Measurements from ENCODE around the gene HSPH1. TPM values are rescaled to one million over a fixed set of nuclear protein-coding genes. Genes with fewer than 3 reads are reported as not detected.
A peak's percentile ranks its signal among the peaks of the same experiment; 100 is the strongest.

The HSPH1 gene
- total and polyA plus RNA-seq, 2 of the 8 experiments (the other 6 are each of a cell fraction or from before 2014, with no cell fraction given): 14.2 to 145 TPM

DNA sequence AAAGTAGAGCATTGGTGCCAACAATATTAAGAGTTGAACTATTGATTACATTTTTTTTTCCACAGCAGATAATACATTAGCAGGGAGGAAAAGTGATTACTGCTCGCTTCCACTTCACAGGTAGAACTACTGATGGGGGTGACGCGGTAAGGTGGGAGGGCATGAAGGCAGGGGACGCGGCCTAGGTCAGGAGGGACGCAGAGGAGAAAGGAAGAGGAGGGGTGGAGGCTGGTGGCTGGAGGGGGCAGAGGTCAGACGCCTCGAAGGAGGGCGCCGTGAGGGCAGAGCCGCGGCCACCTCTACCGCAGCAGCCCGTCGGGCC is 37.8 kb upstream of the HSPH1 start:
- H3K56ac ChIP-seq (replicated peaks; ENCODE audit: insufficient read length, low read depth, low read length): no peak overlapping the region
- H3K36me3 ChIP-seq (ENCODE audit: control insufficient read depth in 2 of 4, insufficient read depth in 4 of 4, low read length in 3 of 4): no peaks in the 10 kb centered on the region
- no peak overlapping the region for H3K27ac ChIP-seq (ENCODE audit: low read depth, low read length)
- H3K9ac ChIP-seq (replicated peaks in 1 of 4; ENCODE audit: extremely low read depth in 1 of 4, low read depth in 3 of 4, low read length in 3 of 4): peak overlapping the region in 1 of 4 experiments; percentile 84; a peak in 3 of 7 replicates
- FAIRE-seq: no peak
- H3K9me3 ChIP-seq (ENCODE audit: insufficient read depth in 2 of 2, low read depth in 1 of 2, low read length in 1 of 2): no peaks in the 10 kb centered on the region
- no peak overlapping the region for H4K91ac ChIP-seq (replicated peaks; ENCODE audit: insufficient read length, low read length)
- H2BK15ac ChIP-seq (ENCODE audit: low read length): 0 out of 2 replicates have a peak overlapping the region, but pooled peaks have one; percentile 29
- H3K79me2 ChIP-seq (ENCODE audit: control insufficient read depth in 1 of 2, insufficient read depth in 2 of 2, low read length in 2 of 2): no peaks in the 10 kb centered on the region
- no peak overlapping the region for H2BK5ac ChIP-seq (ENCODE audit: low read depth, low read length)
- H3K4me2 ChIP-seq (ENCODE audit: insufficient read depth in 1 of 2, low read depth in 2 of 2, low read length in 2 of 2): peak overlapping the region; percentile 32 to 70; a peak in 3 of 4 replicates
- 17% methylated on average over 6 of the region's 15 CpGs; no CpG with 5 or more reads in 1 of the 2 experiments for WGBS, 2 experiments (ENCODE audit: extremely low coverage in 1 of 2, insufficient coverage in 1 of 2, insufficient read length in 1 of 2, insufficient replicate concordance in 2 of 2, low coverage in 1 of 2, low lambda C conversion rate in 2 of 2, missing lambda C conversion rate in 1 of 2)
- H3K14ac ChIP-seq (ENCODE audit: insufficient read length): no peak overlapping the region
- POLR2A ChIA-PET (ENCODE audit: partially characterized antibody): no interaction called here
- H2BK20ac ChIP-seq (ENCODE audit: low read length): no peak overlapping the region
- no peak overlapping the region for H3K18ac ChIP-seq (ENCODE audit: extremely low read depth, low read length)
- CTCF ChIA-PET (ENCODE audit: partially characterized antibody): interaction anchor here (0.6 to 1.5 kb wide), 10 partner anchors 9 to 870 kb away, joined by 3 to 6 read pairs (median 4); no protein-coding TSS in a partner anchor
- no peak overlapping the region for H2AK5ac ChIP-seq (ENCODE audit: low read depth, low read length)
- H3K27me3 ChIP-seq (replicated peaks in 1 of 4; ENCODE audit: control insufficient read depth in 3 of 4, extremely low read depth in 1 of 4, insufficient read depth in 3 of 4, low read length in 3 of 4): no peaks in the 10 kb centered on the region; a peak in 2 of 7 replicates
- no peaks in the 10 kb centered on the region for H3K79me1 ChIP-seq (ENCODE audit: low read depth, low read length)
- H3K23me2 ChIP-seq (ENCODE audit: low read depth, low read length): no peaks in the 10 kb centered on the region
- H4K5ac ChIP-seq (ENCODE audit: insufficient read length, low read depth, low read length): no peak overlapping the region
- no peak overlapping the region for H2BK12ac ChIP-seq (ENCODE audit: low read depth, low read length)
- no peak overlapping the region for H2BK120ac ChIP-seq (replicated peaks; ENCODE audit: low read depth, low read length)
- no peak overlapping the region for H3K23ac ChIP-seq (ENCODE audit: insufficient read length)
- H4K8ac ChIP-seq (ENCODE audit: extremely low read depth, insufficient read depth, low read length): no peak overlapping the region
- no peak for DNase-seq (ENCODE audit: low read depth in 1 of 2, low spot score in 2 of 2)
- H3K4me1 ChIP-seq (replicated peaks in 1 of 4; ENCODE audit: control insufficient read depth in 3 of 4, insufficient read depth in 4 of 4, low read length in 3 of 4): peaks cover 0 to 5% (median 0%) of the 10 kb centered on the region in 4 experiments; a peak in 2 of 7 replicates
- peak overlapping the region; percentile 72; the same call in 1 of the 2 replicates for H2AFZ ChIP-seq (ENCODE audit: low read length)
- TF ChIP-seq, protein P1, sequence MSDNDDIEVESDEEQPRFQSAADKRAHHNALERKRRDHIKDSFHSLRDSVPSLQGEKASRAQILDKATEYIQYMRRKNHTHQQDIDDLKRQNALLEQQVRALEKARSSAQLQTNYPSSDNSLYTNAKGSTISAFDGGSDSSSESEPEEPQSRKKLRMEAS (IDR thresholded peaks at IDR 0.05): peak; percentile 23; the same call in 1 of the 2 replicates
- TF ChIP-seq KDM1A (IDR thresholded peaks at IDR 0.05; ENCODE audit: borderline replicate concordance, low read length): no peak
- no peak for TF ChIP-seq NRF1 (IDR thresholded peaks at IDR 0.05; ENCODE audit: low read depth, low read length)
- TF ChIP-seq CBX5 (IDR thresholded peaks at IDR 0.05; ENCODE audit: low read depth, low read length): no peak
- no peak for TF ChIP-seq BRCA1 (IDR thresholded peaks at IDR 0.05; ENCODE audit: low read depth, low read length)
- no peak for TF ChIP-seq CHD2 (IDR thresholded peaks at IDR 0.05; ENCODE audit: low read length)
- peak overlapping the region; percentile 28 to 77 (median 52); a peak in 6 of 8 replicates for H3K4me3 ChIP-seq (ENCODE audit: extremely low read depth in 1 of 4, insufficient read depth in 2 of 4, low read depth in 3 of 4, low read length in 4 of 4)
- H4K20me1 ChIP-seq (replicated peaks in 1 of 2; ENCODE audit: control insufficient read depth in 1 of 2, insufficient read depth in 2 of 2, low read length in 2 of 2): no peaks in the 10 kb centered on the region
- H3K4ac ChIP-seq (replicated peaks; ENCODE audit: insufficient read length, low read depth, low read length): no peak overlapping the region

Measured in H1 (cell line).